GM06990 (cell line): ENCODE measurements around the gene CHST3.
A peak's percentile ranks its signal among the peaks of the same experiment; 100 is the strongest.

Source experiments
- DNase-seq: peaks from one replicate; pipeline ENCODE4 v3.0.0-alpha.2; 2011; ENCODE audit not compliant: insufficient read length; ENCODE audit errors: extremely low read depth
- H3K27me3 ChIP-seq: replicated peaks from 2 replicates; pipeline ENCODE4 v1.6.0; 2011; ENCODE audit warnings: low read length; ENCODE audit not compliant: control insufficient read depth, insufficient read depth
- H3K36me3 ChIP-seq: 2 replicates; pipeline ENCODE4 v1.5.1; 2011; ENCODE audit warnings: low read length; ENCODE audit not compliant: control insufficient read depth, insufficient read depth
- H3K4me3 ChIP-seq: replicated peaks from 2 replicates; pipeline ENCODE4 v1.5.1; 2011; ENCODE audit warnings: low read depth, mild to moderate bottlenecking, control low read depth, low read length
- CTCF ChIP-seq: IDR thresholded peaks from 2 replicates; pipeline ENCODE4 v1.5.1; 2011; ENCODE audit warnings: low read length, control low read depth, mild to moderate bottlenecking, inconsistent platforms; ENCODE audit not compliant: insufficient read depth, poor library complexity, severe bottlenecking

The CHST3 gene

GRCh38 chr10:72056932-72057751, 92.9 kb downstream of the CHST3 start:
- no peak overlapping the region for H3K4me3 ChIP-seq
- no peak for TF ChIP-seq CTCF

GRCh38 chr10:72058347-72058898, 94.2 kb downstream of the CHST3 start:
- H3K4me3 ChIP-seq: no peak overlapping the region
- no peaks in the 10 kb centered on the region for H3K36me3 ChIP-seq
- DNase-seq: no peak
- no peak for TF ChIP-seq CTCF
- H3K27me3 ChIP-seq: no peaks in the 10 kb centered on the region

More at GRCh38 chr10:72056932-72057751, 92.9 kb downstream of the CHST3 start:
- H3K36me3 ChIP-seq: no peaks in the 10 kb centered on the region
- no peaks in the 10 kb centered on the region for H3K27me3 ChIP-seq
- no peak for DNase-seq

GRCh38 chr10:72058989-72059842, 95.0 kb downstream of the CHST3 start:
- Histone ChIP-seq H3K4me3 (no peak overlapping the region), H3K36me3 (no peaks in the 10 kb centered on the region), H3K27me3 (no peaks in the 10 kb centered on the region)
- DNase-seq: no peak
- no peak for TF ChIP-seq CTCF

DNA sequence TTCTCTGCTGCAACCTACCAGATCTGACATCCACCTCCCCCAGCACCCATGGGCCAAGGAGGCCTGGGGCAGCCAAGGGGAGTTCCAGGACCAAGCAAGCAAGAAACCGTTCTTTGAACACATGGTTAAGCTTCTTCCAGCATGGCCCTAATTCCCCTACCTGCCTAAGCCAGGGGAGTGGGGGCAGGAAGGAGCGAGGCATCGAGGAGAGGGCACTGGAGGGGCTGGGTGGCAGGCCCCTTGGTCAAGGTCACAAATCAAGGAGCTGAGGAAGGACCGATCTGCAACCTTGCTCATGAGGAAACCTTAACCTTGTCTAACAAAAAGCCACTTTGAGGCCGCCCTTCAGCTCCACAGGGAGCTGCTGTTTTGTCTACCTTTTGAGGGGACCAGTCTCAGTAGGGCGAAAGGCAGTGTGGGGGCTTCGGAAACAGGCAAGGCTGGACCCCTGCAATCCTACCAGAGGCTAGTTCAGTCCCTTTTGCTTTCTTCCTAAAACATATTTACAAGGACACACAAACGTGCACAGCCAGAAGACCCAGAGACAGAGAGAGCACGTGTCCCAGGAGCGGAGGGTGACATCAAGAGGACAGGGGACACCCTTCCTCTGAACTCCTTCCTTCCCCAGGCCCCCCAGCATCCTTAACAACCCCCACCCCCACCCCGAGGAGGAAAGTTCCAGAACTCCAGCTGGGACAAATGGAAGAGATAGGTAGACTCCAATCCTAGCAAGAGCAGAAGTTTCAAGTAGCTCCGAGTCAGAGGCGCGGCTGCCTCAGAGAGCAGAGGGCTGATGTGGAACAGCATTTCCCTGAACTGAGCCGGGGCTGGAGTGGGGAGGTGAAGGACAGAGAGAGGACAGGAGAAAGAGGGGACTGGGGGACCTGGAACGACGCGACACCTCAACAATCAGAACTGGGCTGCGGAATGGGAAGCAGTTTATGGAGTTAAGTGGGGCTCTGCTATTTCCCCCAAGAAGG, 95.9 kb downstream of the CHST3 start:
- no peak for DNase-seq
- no peak for TF ChIP-seq CTCF
- no peaks in the 10 kb centered on the region for H3K27me3 ChIP-seq
- H3K36me3 ChIP-seq: no peaks in the 10 kb centered on the region
- no peak overlapping the region for H3K4me3 ChIP-seq

DNA sequence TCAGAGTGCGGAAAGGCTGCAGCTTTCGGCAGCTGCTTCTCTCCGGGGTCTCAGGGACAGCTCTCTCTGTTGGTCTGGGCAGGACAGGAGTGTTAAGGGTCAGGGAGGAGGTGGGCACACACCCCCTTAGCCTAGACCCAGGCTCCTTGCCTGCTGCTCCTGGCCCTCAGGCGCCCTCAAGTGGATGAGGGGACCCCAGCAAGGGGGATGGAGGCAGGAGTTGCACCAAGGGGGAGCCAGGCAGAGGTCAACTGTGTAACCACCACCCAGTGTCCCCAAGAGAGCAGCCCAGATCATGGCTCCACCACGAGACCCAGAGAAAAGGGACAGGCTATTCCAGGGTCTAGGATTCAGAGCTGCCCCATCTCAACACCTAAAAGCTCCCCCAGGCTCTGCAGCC, 97.3 kb downstream of the CHST3 start:
- no peaks in the 10 kb centered on the region for H3K27me3 ChIP-seq
- no peak overlapping the region for H3K4me3 ChIP-seq
- H3K36me3 ChIP-seq: no peaks in the 10 kb centered on the region
- peak; percentile 57 for TF ChIP-seq CTCF
- no peak for DNase-seq
